ENCODE measurements around the gene DAZ2. TPM values are rescaled to one million over a fixed set of nuclear protein-coding genes. Genes with fewer than 3 reads are reported as not detected.
"Not testable (repeated sequence)": the region's sequence is repeated elsewhere in the genome, so short reads cannot be mapped to it uniquely, and the experiment has no call there.

Gene DAZ2
- total and polyA plus RNA-seq, 2 donors (not counting 1 experiment from before 2014, with no cell fraction given): not detected

DNA sequence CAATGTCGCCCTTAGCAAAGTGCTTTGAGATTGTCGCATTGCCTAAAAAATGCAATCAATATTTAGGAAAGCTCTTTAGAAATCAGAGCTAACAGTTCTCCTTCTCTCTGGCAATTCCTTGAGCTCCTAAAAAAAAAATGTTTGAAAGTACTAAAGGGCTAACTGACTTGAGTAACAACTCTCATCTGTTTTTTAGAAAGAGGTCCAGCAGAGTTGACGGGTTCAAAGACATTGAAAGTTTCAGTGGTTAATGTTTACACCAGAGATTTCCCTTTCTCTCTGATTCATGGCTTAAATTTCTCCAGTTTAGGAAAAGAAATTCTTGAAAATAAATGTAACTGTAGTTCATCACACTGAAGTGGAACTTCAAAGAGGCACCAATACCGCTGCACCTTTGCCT lies 8.7 kb upstream of the DAZ2 start:
- ATAC-seq (ENCODE audit: low read depth); H3K9me3 ChIP-seq (ENCODE audit: control extremely low read depth in 1 of 3, control insufficient read depth in 2 of 3, insufficient read depth in 1 of 3, low read length in 2 of 3); H4K20me1 ChIP-seq (ENCODE audit: control insufficient read depth, insufficient read depth, low read length, poor library complexity, severe bottlenecking); H3K4me1 Mint-ChIP-seq; H3K79me2 ChIP-seq (ENCODE audit: control insufficient read depth, insufficient read depth, low read length); H3K27ac Mint-ChIP-seq; H3K9ac ChIP-seq (ENCODE audit: low read length); H3K4me3 ChIP-seq (ENCODE audit: control extremely low read depth in 1 of 5, extremely low read depth in 1 of 5, insufficient read depth in 1 of 5, low read depth in 2 of 5, low read length in 4 of 5); H2AFZ ChIP-seq (ENCODE audit: insufficient read depth, low read depth, low read length, poor library complexity, severe bottlenecking); H3K27ac ChIP-seq (ENCODE audit: low read length in 2 of 2); H3K27me3 Mint-ChIP-seq; H3K4me2 ChIP-seq (replicated peaks; ENCODE audit: low read depth, low read length, poor library complexity, severe bottlenecking); intact Hi-C loops (cut with micrococcal nuclease); H3K4me3 Mint-ChIP-seq; H3K36me3 ChIP-seq (replicated peaks in 1 of 2; ENCODE audit: control extremely low read depth in 1 of 2, control insufficient read depth in 1 of 2, extremely low read depth in 1 of 2, insufficient read depth in 2 of 2, low read length in 1 of 2); POLR2A ChIA-PET; H3K9me3 Mint-ChIP-seq (ENCODE audit: insufficient read depth); H3K4me1 ChIP-seq (ENCODE audit: control insufficient read depth in 2 of 2, insufficient read depth in 2 of 2, low read length in 2 of 2); CTCF ChIA-PET; H3K27me3 ChIP-seq (replicated peaks in 1 of 4; ENCODE audit: control extremely low read depth in 1 of 4, control insufficient read depth in 3 of 4, insufficient read depth in 4 of 4, low read length in 3 of 4); DNase-seq: not testable (repeated sequence)
- no CpG with 5 or more reads among the region's 4 CpGs for WGBS (ENCODE audit: insufficient coverage)

Other genes with a start within 250 kb of the DAZ2 start
- gene BPY2, start 235.3 kb upstream of the DAZ2 start, total RNA-seq: not detected in 2 replicates
- not detected in 2 replicates for gene BPY2, start 235.3 kb upstream of the DAZ2 start, polyA plus RNA-seq
- gene DAZ1, start 20.5 kb upstream of the DAZ2 start, total RNA-seq: not detected in 2 replicates
- not detected in 2 replicates for gene DAZ1, start 20.5 kb upstream of the DAZ2 start, polyA plus RNA-seq